Measurements from ENCODE around the gene CHST15. TPM values are rescaled to one million over a fixed set of nuclear protein-coding genes. Genes with fewer than 3 reads are reported as not detected.
A peak's percentile ranks its signal among the peaks of the same experiment; 100 is the strongest.

The CHST15 gene
- total and polyA plus RNA-seq, 2 experiments from 2014 or later, result 0.06 to 0.11 TPM

DNA sequence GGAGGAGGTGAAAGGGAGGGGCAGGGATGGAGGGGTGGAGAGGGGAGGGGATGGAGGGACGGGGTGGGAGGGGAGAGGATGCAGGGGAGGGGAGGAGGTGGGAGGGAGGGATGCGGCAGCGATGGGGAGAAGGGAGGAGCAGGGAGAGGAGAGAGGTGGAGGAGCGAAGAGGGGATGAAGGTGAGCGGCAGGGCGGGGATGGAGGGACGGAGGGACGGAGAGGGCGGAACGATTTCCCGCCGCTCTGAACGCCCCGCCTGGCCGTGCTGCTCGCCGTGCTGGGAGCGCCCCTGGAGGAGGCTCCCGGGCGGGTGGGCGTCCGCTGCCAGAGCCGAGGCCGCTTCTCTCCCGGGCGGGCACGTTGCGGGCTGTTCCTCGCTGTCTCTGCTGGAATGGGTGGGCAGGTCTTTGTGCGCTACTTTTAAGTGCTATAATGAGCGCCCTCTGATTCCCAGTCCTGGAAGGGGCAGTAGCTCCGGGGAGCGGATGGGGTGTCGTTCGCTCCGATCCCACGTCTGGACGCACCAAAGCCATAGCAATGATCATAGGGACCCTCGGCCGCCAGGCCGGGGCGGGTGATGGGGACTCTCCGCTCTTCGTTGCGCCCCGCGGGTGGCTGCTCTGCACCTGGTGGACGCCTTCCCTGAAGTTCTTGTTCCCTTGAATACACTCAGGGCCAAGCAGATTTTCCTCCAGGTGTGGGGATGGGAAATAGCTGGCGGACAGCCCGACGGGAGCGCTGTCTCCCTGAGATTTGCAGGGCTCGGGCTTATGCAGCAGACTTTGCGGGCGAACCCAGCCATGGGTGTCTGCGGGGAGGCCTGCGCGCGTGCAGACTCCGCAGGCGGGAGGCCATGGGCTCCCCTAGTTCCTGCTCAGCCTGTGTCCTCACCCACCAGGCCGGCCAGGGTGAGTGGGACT lies 120.7 kb downstream of the CHST15 start:
- no peak overlapping the region for H3K9ac ChIP-seq
- TF ChIP-seq EZH2phosphoT487 (IDR thresholded peaks at IDR 0.05; ENCODE audit: insufficient read depth, low read depth) (no peak), EZH2 (IDR thresholded peaks at IDR 0.05; ENCODE audit: insufficient read depth, poor library complexity, severe bottlenecking) (no peak)
- H3K9me3 ChIP-seq (ENCODE audit: low read depth), result no peaks in the 10 kb centered on the region
- H4K20me1 ChIP-seq (ENCODE audit: insufficient read depth), result no peaks in the 10 kb centered on the region
- no peaks in the 10 kb centered on the region for H3K79me2 ChIP-seq (ENCODE audit: insufficient read depth)
- H3K4me3 ChIP-seq, result no peak overlapping the region
- 20 to 21% methylated on average over 45 to 61 of the region's 62 CpGs for WGBS, 2 experiments (ENCODE audit: low coverage in 1 of 2, low lambda C conversion rate in 2 of 2, missing lambda C conversion rate in 2 of 2)
- H2AFZ ChIP-seq, result no peak overlapping the region
- in situ Hi-C loops (cut with MboI), result loop anchor here (25.0 kb wide), 2 partner anchors 835 to 935 kb away; partner anchors contain the start of genes HMX2 and HMX3
- H3K4me1 ChIP-seq (ENCODE audit: insufficient read depth), result no peaks in the 10 kb centered on the region
- H3K9me2 ChIP-seq (ENCODE audit: insufficient read depth), result no peaks in the 10 kb centered on the region
- H3K27me3 ChIP-seq (replicated peaks; ENCODE audit: insufficient read depth), result peaks cover 14% of the 10 kb centered on the region
- H3K27ac ChIP-seq, result no peak overlapping the region
- H3F3A ChIP-seq (ENCODE audit: insufficient read depth), result no peaks in the 10 kb centered on the region
- no peak for DNase-seq
- H3K4me2 ChIP-seq (ENCODE audit: unreplicated experiment), result no peak overlapping the region
- no peaks in the 10 kb centered on the region for H3K36me3 ChIP-seq (ENCODE audit: low read depth)

DNA sequence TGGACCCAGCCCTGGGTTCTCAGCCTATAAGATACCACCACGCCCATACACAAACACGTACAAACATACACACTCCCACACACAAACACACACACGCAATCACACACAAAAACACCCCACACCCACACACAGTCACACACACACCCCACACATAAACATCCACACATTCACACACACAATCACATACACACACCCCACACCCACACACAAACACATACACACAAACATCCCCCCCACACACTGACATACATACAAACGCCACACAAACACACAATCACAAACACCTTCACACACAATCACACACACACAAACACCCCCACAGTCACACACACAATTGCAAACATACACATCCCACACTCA lies 122.5 kb downstream of the CHST15 start:
- Histone ChIP-seq H3K9me3 (ENCODE audit: low read depth) (no peaks in the 10 kb centered on the region), H3F3A (ENCODE audit: insufficient read depth) (no peaks in the 10 kb centered on the region), H3K9ac (no peak overlapping the region), H3K79me2 (ENCODE audit: insufficient read depth) (no peaks in the 10 kb centered on the region), H3K36me3 (ENCODE audit: low read depth) (no peaks in the 10 kb centered on the region), H4K20me1 (ENCODE audit: insufficient read depth) (no peaks in the 10 kb centered on the region), H3K27me3 (replicated peaks; ENCODE audit: insufficient read depth) (peaks cover 14% of the 10 kb centered on the region; the same call in 1 of the 2 replicates), H2AFZ (no peak overlapping the region), H3K27ac (no peak overlapping the region), H3K4me2 (ENCODE audit: unreplicated experiment) (no peak overlapping the region), H3K4me1 (ENCODE audit: insufficient read depth) (peaks cover 10% of the 10 kb centered on the region; the same call in 1 of the 2 replicates), H3K4me3 (no peak overlapping the region), H3K9me2 (ENCODE audit: insufficient read depth) (no peaks in the 10 kb centered on the region)
- WGBS, 2 experiments (ENCODE audit: low coverage in 1 of 2, low lambda C conversion rate in 2 of 2, missing lambda C conversion rate in 2 of 2), result 50 to 52% methylated on average over 4 of the region's 4 CpGs
- DNase-seq, result no peak
- TF ChIP-seq EZH2 (IDR thresholded peaks at IDR 0.05; ENCODE audit: insufficient read depth, poor library complexity, severe bottlenecking), result no peak
- TF ChIP-seq EZH2phosphoT487 (IDR thresholded peaks at IDR 0.05; ENCODE audit: insufficient read depth, low read depth), result no peak
- in situ Hi-C loops (cut with MboI), result loop anchor here (25.0 kb wide), 2 partner anchors 834 to 934 kb away; partner anchors contain the start of genes HMX2 and HMX3

GRCh38 chr10:123970207-123970926 lies 123.0 kb downstream of the CHST15 start:
- no peak overlapping the region for H3K4me3 ChIP-seq
- H3K79me2 ChIP-seq (ENCODE audit: insufficient read depth), result no peaks in the 10 kb centered on the region
- peaks cover 14% of the 10 kb centered on the region; the same call in 1 of the 2 replicates for H3K27me3 ChIP-seq (replicated peaks; ENCODE audit: insufficient read depth)
- H3K9me2 ChIP-seq (ENCODE audit: insufficient read depth), result no peaks in the 10 kb centered on the region
- no peaks in the 10 kb centered on the region for H4K20me1 ChIP-seq (ENCODE audit: insufficient read depth)
- H2AFZ ChIP-seq, result no peak overlapping the region
- no peak overlapping the region for H3K4me2 ChIP-seq (ENCODE audit: unreplicated experiment)
- no peaks in the 10 kb centered on the region for H3K9me3 ChIP-seq (ENCODE audit: low read depth)
- peaks cover 10% of the 10 kb centered on the region; the same call in 1 of the 2 replicates for H3K4me1 ChIP-seq (ENCODE audit: insufficient read depth)
- TF ChIP-seq EZH2phosphoT487 (IDR thresholded peaks at IDR 0.05; ENCODE audit: insufficient read depth, low read depth), result no peak
- TF ChIP-seq EZH2 (IDR thresholded peaks at IDR 0.05; ENCODE audit: insufficient read depth, poor library complexity, severe bottlenecking), result no peak
- no peak overlapping the region for H3K27ac ChIP-seq
- no peaks in the 10 kb centered on the region for H3K36me3 ChIP-seq (ENCODE audit: low read depth)
- H3K9ac ChIP-seq, result no peak overlapping the region
- no peaks in the 10 kb centered on the region for H3F3A ChIP-seq (ENCODE audit: insufficient read depth)
- in situ Hi-C loops (cut with MboI), result loop anchor here (25.0 kb wide), 2 partner anchors 833 to 933 kb away; partner anchors contain the start of genes HMX2 and HMX3
- DNase-seq, result peak; percentile 20
- 16 to 19% methylated on average over 18 to 25 of the region's 25 CpGs for WGBS, 2 experiments (ENCODE audit: low coverage in 1 of 2, low lambda C conversion rate in 2 of 2, missing lambda C conversion rate in 2 of 2)

GRCh38 chr10:123967626-123968243 lies 125.7 kb downstream of the CHST15 start:
- peaks cover 10% of the 10 kb centered on the region; the same call in 1 of the 2 replicates for H3K4me1 ChIP-seq (ENCODE audit: insufficient read depth)
- TF ChIP-seq EZH2 (IDR thresholded peaks at IDR 0.05; ENCODE audit: insufficient read depth, poor library complexity, severe bottlenecking), result no peak
- no peak for TF ChIP-seq EZH2phosphoT487 (IDR thresholded peaks at IDR 0.05; ENCODE audit: insufficient read depth, low read depth)
- peak; percentile 76 for DNase-seq
- H3K9me2 ChIP-seq (ENCODE audit: insufficient read depth), result no peaks in the 10 kb centered on the region
- in situ Hi-C loops (cut with MboI), result loop anchor here (5.0 to 25.0 kb wide), 3 partner anchors 385 to 930 kb away; partner anchors contain the start of genes HMX2 and HMX3
- no peaks in the 10 kb centered on the region for H4K20me1 ChIP-seq (ENCODE audit: insufficient read depth)
- H3K27ac ChIP-seq, result no peak overlapping the region
- no peaks in the 10 kb centered on the region for H3K36me3 ChIP-seq (ENCODE audit: low read depth)
- no peak overlapping the region for H3K9ac ChIP-seq
- H3K79me2 ChIP-seq (ENCODE audit: insufficient read depth), result no peaks in the 10 kb centered on the region
- H3F3A ChIP-seq (ENCODE audit: insufficient read depth), result no peaks in the 10 kb centered on the region
- H3K27me3 ChIP-seq (replicated peaks; ENCODE audit: insufficient read depth), result peaks cover 17% of the 10 kb centered on the region
- 2 to 3% methylated on average over 18 to 19 of the region's 19 CpGs for WGBS, 2 experiments (ENCODE audit: low coverage in 1 of 2, low lambda C conversion rate in 2 of 2, missing lambda C conversion rate in 2 of 2)
- no peaks in the 10 kb centered on the region for H3K9me3 ChIP-seq (ENCODE audit: low read depth)
- no peak overlapping the region for H3K4me3 ChIP-seq
- 0 out of 2 replicates have a peak overlapping the region, but pooled peaks have one; percentile 30 for H2AFZ ChIP-seq
- no peak overlapping the region for H3K4me2 ChIP-seq (ENCODE audit: unreplicated experiment)
